Lung (tissue), 12 donors: ENCODE data around the gene EIF3I. TPM values are rescaled to one million over a fixed set of nuclear protein-coding genes. Genes with fewer than 3 reads are reported as not detected.

Experiments
- ATAC-seq: fragments of 200-7000 bp; cut with Tn5 transposase; one replicate; pipeline ENCODE4 v1.9.1; 2020; ENCODE audit warnings: moderate number of reproducible peaks; ENCODE audit not compliant: insufficient read depth, low FRiP score
- DNase-seq, 3 donors: peaks; one replicate each; pipeline ENCODE4 v3.0.0-alpha.2; 2013 to 2017
- H3K27ac ChIP-seq, 2 donors: one replicate each; pipeline ENCODE4 v1.5.1; 2013; ENCODE audit warnings: mild to moderate bottlenecking in 2 of 2, moderate library complexity in 2 of 2, control low read depth in 1 of 2, inconsistent platforms in 1 of 2, low read depth in 1 of 2, low read length in 1 of 2
- H3K27me3 ChIP-seq, 3 donors: one replicate each; pipeline ENCODE4 v1.5.1; 2013; ENCODE audit warnings: low read length in 2 of 3; ENCODE audit not compliant: control insufficient read depth in 3 of 3, insufficient read depth in 3 of 3
- H3K36me3 ChIP-seq, 4 donors: one replicate each; pipeline ENCODE4 v1.5.1; 2013; ENCODE audit warnings: low read length in 4 of 4, mild to moderate bottlenecking in 1 of 4, moderate library complexity in 1 of 4; ENCODE audit not compliant: control insufficient read depth in 4 of 4, insufficient read depth in 4 of 4
- H3K4me1 ChIP-seq, 5 donors: one replicate each; pipeline ENCODE4 v1.5.1; 2013; ENCODE audit warnings: low read length in 5 of 5, mild to moderate bottlenecking in 2 of 5, moderate library complexity in 1 of 5; ENCODE audit not compliant: control insufficient read depth in 5 of 5, insufficient read depth in 5 of 5
- H3K4me3 ChIP-seq: one replicate; pipeline ENCODE4 v1.5.1; 2013; ENCODE audit warnings: mild to moderate bottlenecking, control low read depth, moderate library complexity
- H3K9ac ChIP-seq, 2 donors: one replicate each; pipeline ENCODE4 v1.5.1; 2013; ENCODE audit warnings: low read length in 2 of 2, control low read depth in 1 of 2; ENCODE audit not compliant: insufficient read depth in 1 of 2
- H3K9me3 ChIP-seq, 4 donors: one replicate each; pipeline ENCODE4 v1.5.1; 2013; ENCODE audit warnings: low read length in 3 of 4, mild to moderate bottlenecking in 1 of 4, moderate library complexity in 1 of 4; ENCODE audit not compliant: control insufficient read depth in 4 of 4, insufficient read depth in 3 of 4
- CTCF ChIP-seq: IDR thresholded peaks from 2 replicates; pipeline ENCODE4 v1.5.1; 2012; ENCODE audit warnings: mild to moderate bottlenecking; ENCODE audit errors: control extremely low read depth, extremely low read depth
- WGBS, 2 donors: extraction: QIAGEN DNeasy Blood & Tissue Kit; methylation state at CpG; one replicate each; pipeline ENCODE4 v1.1.7; 2013; 5-methylcytosine and 5-hydroxymethylcytosine counted together
- polyA plus RNA-seq, 2 donors: library from polyadenylated mRNA; stranded (reverse); fragments of 200-250 nt; gene quantifications; one replicate each; pipeline ENCODE4 v1.2.1, GENCODE V29; 2013
- total RNA-seq, 2 donors: library from RNA; depleted of rRNA in 1 of 2; stranded (reverse); fragments of >200 nt in 1 of 2; gene quantifications; one replicate each; pipeline ENCODE4 v1.2.1, GENCODE V29; 2014 to 2021
- donor health status: control.
- donor health status: control.
- donor health status: Bipolar disorder and iron deficiency.
- donor health status: healthy.
- donor health status: DM: yes; HTN: yes; CAD: no.

Gene EIF3I
- total and polyA plus RNA-seq, 4 donors = 81.0 to 255 (median 185) TPM

GRCh38 chr1:32272557-32273390 lies 50.6 kb downstream of the EIF3I start:
- no peaks in the 10 kb centered on the region for H3K9me3 ChIP-seq
- no peak overlapping the region for H3K27ac ChIP-seq
- H3K4me3 ChIP-seq = no peak overlapping the region
- peak; percentile 5 for TF ChIP-seq CTCF
- no peak overlapping the region for H3K9ac ChIP-seq
- ATAC-seq (no peak), DNase-seq (no peak)
- H3K36me3 ChIP-seq = no peaks in the 10 kb centered on the region
- H3K27me3 ChIP-seq = peaks cover 0 to 31% (median 29%) of the 10 kb centered on the region in 3 donors
- H3K4me1 ChIP-seq = peaks cover 0 to 7% (median 5%) of the 10 kb centered on the region in 5 donors
- WGBS, 2 donors = 81 to 83% methylated on average over 7 of the region's 7 CpGs

GRCh38 chr1:32273391-32274208 lies 51.4 kb downstream of the EIF3I start:
- WGBS, 2 donors = 52 to 53% methylated on average over 10 of the region's 10 CpGs
- peak in 1 of 3 donors; percentile 24 for DNase-seq
- H3K27me3 ChIP-seq = peaks cover 0 to 32% (median 29%) of the 10 kb centered on the region in 3 donors

GRCh38 chr1:32274646-32275340 lies 52.6 kb downstream of the EIF3I start:
- DNase-seq (no peak), ATAC-seq (no peak)
- Histone ChIP-seq H3K36me3 (peaks cover 0 to 2% (median 0%) of the 10 kb centered on the region in 4 donors), H3K4me1 (peaks cover 0 to 7% (median 5%) of the 10 kb centered on the region in 5 donors), H3K27me3 (peaks cover 0 to 32% (median 29%) of the 10 kb centered on the region in 3 donors), H3K9me3 (no peaks in the 10 kb centered on the region), H3K9ac (no peak overlapping the region), H3K27ac (no peak overlapping the region), H3K4me3 (no peak overlapping the region)
- TF ChIP-seq CTCF = no peak
- 82 to 86% methylated on average over 31 of the region's 31 CpGs for WGBS, 2 donors

More at GRCh38 chr1:32273391-32274208, 51.4 kb downstream of the EIF3I start:
- no peak overlapping the region for H3K9ac ChIP-seq
- ATAC-seq = no peak
- TF ChIP-seq CTCF = no peak
- H3K4me3 ChIP-seq = no peak overlapping the region
- H3K36me3 ChIP-seq = no peaks in the 10 kb centered on the region
- H3K9me3 ChIP-seq = no peaks in the 10 kb centered on the region
- H3K4me1 ChIP-seq = peaks cover 0 to 7% (median 5%) of the 10 kb centered on the region in 5 donors
- H3K27ac ChIP-seq = no peak overlapping the region
